Measurements from ENCODE around the gene TGFBR3. TPM values are rescaled to one million over a fixed set of nuclear protein-coding genes. Genes with fewer than 3 reads are reported as not detected.
A peak's percentile ranks its signal among the peaks of the same experiment; 100 is the strongest.

TGFBR3 gene
- total RNA-seq, 4 donors from 2014 or later = 37.3 to 61.7 (median 48.4) TPM

- Histone ChIP-seq H3K27ac (peak overlapping the region; percentile 2 to 38 (median 20)), H3K27me3 (no peaks in the 10 kb centered on the region), H3K4me1 (peaks cover 41 to 46% of the 10 kb centered on the region in 2 donors), H3K9me3 (no peaks in the 10 kb centered on the region), H3K36me3 (no peaks in the 10 kb centered on the region), H3K4me3 (no peak overlapping the region)
- peak in 1 of 2 donors; percentile 57 for ATAC-seq
- DNase-seq = peak in 1 of 2 donors; percentile 35
- intact Hi-C loops (cut with DNase I; ENCODE audit: low total_unique reads) (loop anchor here (5.0 kb wide), 1 partner anchor 33 kb away; no protein-coding TSS in a partner anchor), in situ Hi-C loops (cut with MboI; ENCODE audit: low sequenced_read_pairs in 4 of 4) (no loop called here)
- peak in 1 of 5 experiments; percentile 9 for TF ChIP-seq CTCF (IDR thresholded peaks at IDR 0.05 in 4 of 5, conservative IDR thresholded peaks at IDR 0.05 in 1 of 5)
- no peak for TF ChIP-seq POLR2A (IDR thresholded peaks at IDR 0.05)
Measured at GRCh38 chr1:91830242-91831131, 55.5 kb downstream of the TGFBR3 start.

- Histone ChIP-seq H3K4me3 (no peak overlapping the region), H3K36me3 (no peaks in the 10 kb centered on the region), H3K9me3 (no peaks in the 10 kb centered on the region), H3K27ac (peak overlapping the region in 1 of 4 donors; percentile 35), H3K4me1 (peaks cover 41 to 46% of the 10 kb centered on the region in 2 donors), H3K27me3 (no peaks in the 10 kb centered on the region)
- DNase-seq (no peak), ATAC-seq (no peak)
- in situ Hi-C loops (cut with MboI; ENCODE audit: low sequenced_read_pairs in 4 of 4) = no loop called here
- TF ChIP-seq POLR2A (IDR thresholded peaks at IDR 0.05) (no peak), CTCF (IDR thresholded peaks at IDR 0.05 in 4 of 5, conservative IDR thresholded peaks at IDR 0.05 in 1 of 5) (no peak)
- intact Hi-C loops (cut with DNase I; ENCODE audit: low total_unique reads) = loop anchor here (5.0 kb wide), 1 partner anchor 32 kb away; no protein-coding TSS in a partner anchor
Measured at GRCh38 chr1:91829293-91830153, 56.4 kb downstream of the TGFBR3 start.

GRCh38 chr1:91828583-91829281 lies 57.2 kb downstream of the TGFBR3 start:
- H3K36me3 ChIP-seq = no peaks in the 10 kb centered on the region
- DNase-seq (no peak), ATAC-seq (no peak)
- no peaks in the 10 kb centered on the region for H3K27me3 ChIP-seq
- H3K4me3 ChIP-seq = no peak overlapping the region
- H3K27ac ChIP-seq = peak overlapping the region in 2 of 4 donors; percentile 7 to 57
- intact Hi-C loops (cut with DNase I; ENCODE audit: low total_unique reads) (no loop called here), in situ Hi-C loops (cut with MboI; ENCODE audit: low sequenced_read_pairs in 4 of 4) (no loop called here)
- no peaks in the 10 kb centered on the region for H3K9me3 ChIP-seq
- peaks cover 41 to 46% of the 10 kb centered on the region in 2 donors for H3K4me1 ChIP-seq
- TF ChIP-seq POLR2A (IDR thresholded peaks at IDR 0.05) (no peak), CTCF (IDR thresholded peaks at IDR 0.05 in 4 of 5, conservative IDR thresholded peaks at IDR 0.05 in 1 of 5) (no peak)

Data from gastrocnemius medialis (tissue), 4 donors.